MM.1S (cell line): ENCODE results near the gene CLTCL1.
"Not testable (repeated sequence)": the region's sequence is repeated elsewhere in the genome, so short reads cannot be mapped to it uniquely, and the experiment has no call there.

Experiments
- DNase-seq: peaks from one replicate; pipeline ENCODE4 v3.0.0-alpha.2; 2015
- H2AFZ ChIP-seq: fragments of 300-600 bp; sonication (generic); 2 replicates; pipeline ENCODE4 v1.6.0; 2016; ENCODE audit warnings: antibody characterized with exemption, low read length
- H3F3A ChIP-seq: fragments of 300-600 bp; sonication (generic); 2 replicates; pipeline ENCODE4 v1.6.1; 2016; ENCODE audit warnings: mild to moderate bottlenecking, antibody characterized with exemption, low read length, moderate library complexity, mixed read lengths; ENCODE audit not compliant: insufficient read depth
- H3K27ac ChIP-seq: fragments of 300-600 bp; sonication (generic); 2 replicates; pipeline ENCODE4 v1.5.1; 2016; ENCODE audit warnings: mild to moderate bottlenecking, low read length
- H3K27me3 ChIP-seq: fragments of 300-600 bp; sonication (generic); replicated peaks from 2 replicates; pipeline ENCODE4 v1.6.0; 2016; ENCODE audit warnings: low read length; ENCODE audit not compliant: insufficient read depth
- H3K36me3 ChIP-seq: fragments of 300-600 bp; sonication (generic); replicated peaks from 2 replicates; pipeline ENCODE4 v1.6.1; 2016; ENCODE audit warnings: mild to moderate bottlenecking, low read length, mixed read lengths; ENCODE audit not compliant: insufficient read depth
- H3K4me1 ChIP-seq: fragments of 300-600 bp; sonication (generic); 2 replicates; pipeline ENCODE4 v1.6.1; 2016; ENCODE audit warnings: low read length, mixed read lengths
- H3K4me2 ChIP-seq: fragments of 300-600 bp; sonication (generic); 2 replicates; pipeline ENCODE4 v1.6.0; 2016; ENCODE audit warnings: low read depth, low read length
- H3K4me3 ChIP-seq: fragments of 300-600 bp; sonication (generic); 2 replicates; pipeline ENCODE4 v1.5.1; 2016; ENCODE audit warnings: low read length, mixed read lengths
- H3K79me2 ChIP-seq: fragments of 300-600 bp; sonication (generic); 2 replicates; pipeline ENCODE4 v1.6.1; 2016; ENCODE audit warnings: mixed run types, low read length, mixed read lengths
- H3K9ac ChIP-seq: fragments of 300-600 bp; sonication (generic); 2 replicates; pipeline ENCODE4 v1.6.1; 2016; ENCODE audit warnings: low read length, mixed read lengths
- H3K9me2 ChIP-seq: fragments of 300-600 bp; sonication (generic); replicated peaks from 2 replicates; pipeline ENCODE4 v1.6.1; 2016; ENCODE audit warnings: mild to moderate bottlenecking, low read length, mixed read lengths; ENCODE audit not compliant: insufficient read depth
- H3K9me3 ChIP-seq: fragments of 300-600 bp; sonication (generic); replicated peaks from 2 replicates; pipeline ENCODE4 v1.6.1; 2016; ENCODE audit warnings: mild to moderate bottlenecking, low read length, mixed read lengths; ENCODE audit not compliant: insufficient read depth
- H4K20me1 ChIP-seq: fragments of 300-600 bp; sonication (generic); 2 replicates; pipeline ENCODE4 v1.6.1; 2016; ENCODE audit warnings: mild to moderate bottlenecking, low read length, moderate library complexity, mixed read lengths; ENCODE audit not compliant: insufficient read depth
- CTCF ChIP-seq: fragments of 300-600 bp; sonication (generic); IDR thresholded peaks from 2 replicates; pipeline ENCODE4 v1.5.1; 2016; ENCODE audit warnings: antibody characterized with exemption, low read length, mixed read lengths
- EZH2 ChIP-seq: fragments of 300-600 bp; sonication (generic); optimal IDR thresholded peaks from 2 replicates; pipeline ENCODE3; 2017; ENCODE audit warnings: low read depth, mild to moderate bottlenecking, antibody characterized with exemption, low read length, mixed read lengths
- EZH2phosphoT487 ChIP-seq: fragments of 300-600 bp; sonication (generic); IDR thresholded peaks from 2 replicates; pipeline ENCODE4 v1.6.1; 2018; ENCODE audit warnings: antibody characterized with exemption, low read length

Gene CLTCL1

GRCh38 chr22:19289475-19290161, 1.9 kb downstream of the CLTCL1 start:
- Histone ChIP-seq H3K4me1 (peaks cover 22% of the 10 kb centered on the region), H3K9ac (no peak overlapping the region), H3K4me3 (no peak overlapping the region), H4K20me1 (no peaks in the 10 kb centered on the region), H2AFZ (no peak overlapping the region), H3K9me2 (no peaks in the 10 kb centered on the region), H3K36me3 (no peaks in the 10 kb centered on the region), H3K4me2 (no peak overlapping the region), H3K9me3 (no peaks in the 10 kb centered on the region), H3K79me2 (no peaks in the 10 kb centered on the region), H3K27ac (no peak overlapping the region), H3F3A (no peaks in the 10 kb centered on the region), H3K27me3 (peaks cover 6% of the 10 kb centered on the region)
- no peak for DNase-seq
- TF ChIP-seq CTCF (no peak), EZH2phosphoT487 (no peak), EZH2 (no peak)

- no peak overlapping the region for H3K4me2 ChIP-seq
Observed at GRCh38 chr22:19287889-19288288, 3.6 kb downstream of the CLTCL1 start.

GRCh38 chr22:19287076-19287707, 4.3 kb downstream of the CLTCL1 start:
- no peak for DNase-seq
- no peak overlapping the region for H3K4me3 ChIP-seq
- H3K36me3 ChIP-seq, result no peaks in the 10 kb centered on the region
- H3K27ac ChIP-seq, result no peak overlapping the region
- TF ChIP-seq EZH2phosphoT487 (no peak), CTCF (no peak), EZH2 (no peak)
- no peaks in the 10 kb centered on the region for H3K9me3 ChIP-seq
- H3K9me2 ChIP-seq, result no peaks in the 10 kb centered on the region
- H3K27me3 ChIP-seq, result peaks cover 6% of the 10 kb centered on the region
- no peak overlapping the region for H3K4me2 ChIP-seq
- no peak overlapping the region for H3K9ac ChIP-seq
- no peaks in the 10 kb centered on the region for H3K79me2 ChIP-seq
- no peaks in the 10 kb centered on the region for H3F3A ChIP-seq
- H4K20me1 ChIP-seq, result no peaks in the 10 kb centered on the region
- peaks cover 18% of the 10 kb centered on the region for H3K4me1 ChIP-seq
- H2AFZ ChIP-seq, result no peak overlapping the region

More at GRCh38 chr22:19287889-19288288, 3.6 kb downstream of the CLTCL1 start:
- Histone ChIP-seq H3K9ac (no peak overlapping the region), H3K4me3 (no peak overlapping the region), H3K36me3 (no peaks in the 10 kb centered on the region), H3K9me2 (no peaks in the 10 kb centered on the region), H3K4me1 (peaks cover 22% of the 10 kb centered on the region), H3F3A (no peaks in the 10 kb centered on the region), H3K9me3 (no peaks in the 10 kb centered on the region), H3K27ac (no peak overlapping the region), H3K27me3 (peaks cover 6% of the 10 kb centered on the region), H3K79me2 (no peaks in the 10 kb centered on the region), H2AFZ (no peak overlapping the region), H4K20me1 (no peaks in the 10 kb centered on the region)
- no peak for DNase-seq
- TF ChIP-seq EZH2phosphoT487, result no peak

GRCh38 chr22:19285831-19286230, 5.7 kb downstream of the CLTCL1 start:
- no peaks in the 10 kb centered on the region for H4K20me1 ChIP-seq
- no peak overlapping the region for H3K9ac ChIP-seq
- H3K9me3 ChIP-seq, result no peaks in the 10 kb centered on the region
- no peaks in the 10 kb centered on the region for H3F3A ChIP-seq
- H3K4me2 ChIP-seq, result no peak overlapping the region
- DNase-seq, result no peak
- H3K4me1 ChIP-seq, result peaks cover 15% of the 10 kb centered on the region
- peaks cover 3% of the 10 kb centered on the region for H3K27me3 ChIP-seq
- no peaks in the 10 kb centered on the region for H3K79me2 ChIP-seq
- no peaks in the 10 kb centered on the region for H3K9me2 ChIP-seq
- H3K4me3 ChIP-seq, result no peak overlapping the region
- no peak overlapping the region for H3K27ac ChIP-seq
- H3K36me3 ChIP-seq, result no peaks in the 10 kb centered on the region
- H2AFZ ChIP-seq, result no peak overlapping the region
- TF ChIP-seq EZH2phosphoT487, result no peak
- no peak for TF ChIP-seq CTCF

GRCh38 chr22:19279143-19279542, 12.4 kb downstream of the CLTCL1 start:
- not testable (repeated sequence) for H3K4me1 ChIP-seq, H3K9me3 ChIP-seq, H4K20me1 ChIP-seq, H3K4me2 ChIP-seq, H3K27me3 ChIP-seq, H3K36me3 ChIP-seq, H2AFZ ChIP-seq, DNase-seq, H3K9me2 ChIP-seq, H3K4me3 ChIP-seq, H3F3A ChIP-seq, H3K9ac ChIP-seq, H3K27ac ChIP-seq, H3K79me2 ChIP-seq
